Caco-2 (cell line): Measurements from ENCODE around the gene LDLRAD4. TPM values are rescaled to one million over a fixed set of nuclear protein-coding genes. Genes with fewer than 3 reads are reported as not detected.
"Not testable (repeated sequence)": the region's sequence is repeated elsewhere in the genome, so short reads cannot be mapped to it uniquely, and the experiment has no call there.

Experiments
- BruUV-seq: library from RNA; stranded (reverse); fragments of 400-500 nt; replicated peaks from 2 replicates; lab custom pipeline; 2021; lab: Mats Ljungman, UMichigan
- CTCF ChIA-PET: fragments of 300-600 bp; sonication (Branson Sonifier 250); formaldehyde crosslinking; loops from one replicate; lab custom pipeline; 2022; ENCODE audit warnings: antibody characterized with exemption; lab: Charles Lee
- POLR2A ChIA-PET: fragments of 300-600 bp; sonication (Branson Sonifier 250); formaldehyde crosslinking; loops from one replicate; lab custom pipeline; 2022; ENCODE audit warnings: antibody characterized with exemption; lab: Charles Lee
- DNase-seq, 2 experiments: peaks; one replicate each; pipeline versions ENCODE4 v3.0.0 to v3.0.0-alpha.2; 2020 to 2022
- H3K27me3 ChIP-seq: replicated peaks from 2 replicates; pipeline ENCODE4 v1.6.0; 2011; ENCODE audit warnings: low read length; ENCODE audit not compliant: control insufficient read depth, insufficient read depth
- H3K36me3 ChIP-seq: 2 replicates; pipeline ENCODE4 v1.5.1; 2011; ENCODE audit warnings: low read length; ENCODE audit not compliant: control insufficient read depth, insufficient read depth
- H3K4me1 ChIP-seq: fragments of 250-450 bp; sonication (Bioruptor Pico); 2 replicates; pipeline ENCODE4 v1.5.1; 2020; ENCODE audit warnings: mild to moderate bottlenecking
- H3K4me3 ChIP-seq: 2 replicates; pipeline ENCODE4 v1.5.1; 2011; ENCODE audit warnings: low read depth, mild to moderate bottlenecking, control low read depth, low read length
- H3K9me3 ChIP-seq: fragments of 250-450 bp; sonication (Bioruptor Pico); 2 replicates; pipeline ENCODE4 v1.5.1; 2020; ENCODE audit warnings: mild to moderate bottlenecking, moderate library complexity
- H3K27ac Mint-ChIP-seq: one replicate; pipeline ENCODE4 v1.8.0; 2022; ENCODE audit warnings: mixed read lengths; ENCODE audit not compliant: unreplicated experiment
- H3K27me3 Mint-ChIP-seq: one replicate; pipeline ENCODE4 v1.8.0; 2022; ENCODE audit warnings: mixed read lengths; ENCODE audit not compliant: insufficient read depth, unreplicated experiment
- H3K36me3 Mint-ChIP-seq: one replicate; pipeline ENCODE4 v1.8.0; 2022; ENCODE audit warnings: mild to moderate bottlenecking, mixed read lengths; ENCODE audit not compliant: insufficient read depth, unreplicated experiment
- H3K4me1 Mint-ChIP-seq: one replicate; pipeline ENCODE4 v1.8.0; 2022; ENCODE audit warnings: low read depth, mixed read lengths; ENCODE audit not compliant: unreplicated experiment
- H3K4me3 Mint-ChIP-seq: one replicate; pipeline ENCODE4 v1.8.0; 2022; ENCODE audit warnings: mild to moderate bottlenecking, moderate library complexity, mixed read lengths; ENCODE audit not compliant: unreplicated experiment
- H3K9me3 Mint-ChIP-seq: one replicate; pipeline ENCODE4 v1.8.0; 2022; ENCODE audit warnings: mixed read lengths; ENCODE audit not compliant: unreplicated experiment
- intact Hi-C: fragments of 100-400 bp; cut with micrococcal nuclease; formaldehyde crosslinking; loops from one replicate; pipeline ENCODE4 v1.10.0; 2022; ENCODE audit not compliant: unreplicated experiment
- total RNA-seq: library from RNA; stranded (reverse); gene quantifications from 2 replicates; pipeline ENCODE4 v1.2.3, GENCODE V29; 2022
- TF ChIP-seq, protein P1 (sequence below), 2 experiments: fragments of 200-600 bp in 1 of 2; IDR thresholded peaks; 1 replicate in 1 of 2; 2 replicates in 1 of 2; pipeline versions ENCODE4 v1.5.1 to v1.8.0; 2011 to 2022; ENCODE audit warnings: antibody characterized with exemption in 1 of 2, control low read depth in 1 of 2, inconsistent platforms in 1 of 2, low read depth in 1 of 2, low read length in 1 of 2, mild to moderate bottlenecking in 1 of 2, moderate library complexity in 1 of 2; ENCODE audit not compliant: insufficient read depth in 1 of 2, severe bottlenecking in 1 of 2, unreplicated experiment in 1 of 2

The LDLRAD4 gene
- total RNA-seq, 1 experiment from 2014 or later, result 1.2 TPM

DNA sequence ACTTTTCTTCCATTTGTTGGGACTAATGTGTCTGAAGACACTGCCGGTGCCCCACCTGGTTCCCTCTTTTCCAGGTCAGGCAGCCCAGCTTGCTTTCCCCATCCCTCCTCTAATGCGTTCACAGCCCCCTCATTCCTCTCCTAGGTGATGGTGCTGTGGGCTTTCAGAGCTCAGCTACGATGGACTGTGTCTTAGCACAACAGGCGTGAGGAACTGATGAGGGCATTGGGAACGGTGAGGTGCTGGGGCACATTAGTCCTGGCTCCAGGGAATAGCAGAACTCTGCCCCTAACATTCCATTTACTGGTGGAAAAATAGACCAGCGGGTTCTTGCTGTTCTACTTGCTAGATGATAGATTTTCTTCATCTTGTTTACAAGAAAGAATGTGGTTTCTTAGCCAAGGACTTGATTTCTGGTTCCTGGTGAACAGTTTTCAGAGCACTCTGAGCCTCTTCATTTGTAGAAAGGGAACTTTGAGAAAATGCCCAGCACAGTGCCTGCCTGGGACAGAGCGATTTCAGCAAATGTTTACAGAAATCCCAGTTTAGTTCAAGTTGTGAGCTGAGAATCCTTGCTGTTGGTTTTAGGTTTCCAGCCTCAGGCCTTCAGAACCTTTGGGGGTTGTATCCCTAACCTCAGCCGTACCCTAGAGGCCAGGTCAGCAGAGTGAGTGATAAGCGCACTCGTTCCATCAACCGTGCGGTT lies 42.5 kb downstream of the LDLRAD4 start:
- H3K36me3 ChIP-seq, result no peaks in the 10 kb centered on the region
- Mint-ChIP-seq H3K4me1 (peaks cover 6% of the 10 kb centered on the region), H3K9me3 (no peaks in the 10 kb centered on the region), H3K27me3 (peaks cover 22% of the 10 kb centered on the region), H3K4me3 (no peak overlapping the region), H3K27ac (no peak overlapping the region), H3K36me3 (peaks cover 6% of the 10 kb centered on the region)
- H3K4me1 ChIP-seq, result no peaks in the 10 kb centered on the region
- no peaks in the 10 kb centered on the region; the same call in 1 of the 2 replicates for H3K27me3 ChIP-seq
- ChIA-PET POLR2A (interaction anchor here (0.5 to 0.6 kb wide), 2 partner anchors 313 to 754 kb away, joined by 3 to 5 read pairs; no protein-coding TSS in a partner anchor), CTCF (no interaction called here)
- intact Hi-C loops, result no loop called here
- TF ChIP-seq, protein P1, sequence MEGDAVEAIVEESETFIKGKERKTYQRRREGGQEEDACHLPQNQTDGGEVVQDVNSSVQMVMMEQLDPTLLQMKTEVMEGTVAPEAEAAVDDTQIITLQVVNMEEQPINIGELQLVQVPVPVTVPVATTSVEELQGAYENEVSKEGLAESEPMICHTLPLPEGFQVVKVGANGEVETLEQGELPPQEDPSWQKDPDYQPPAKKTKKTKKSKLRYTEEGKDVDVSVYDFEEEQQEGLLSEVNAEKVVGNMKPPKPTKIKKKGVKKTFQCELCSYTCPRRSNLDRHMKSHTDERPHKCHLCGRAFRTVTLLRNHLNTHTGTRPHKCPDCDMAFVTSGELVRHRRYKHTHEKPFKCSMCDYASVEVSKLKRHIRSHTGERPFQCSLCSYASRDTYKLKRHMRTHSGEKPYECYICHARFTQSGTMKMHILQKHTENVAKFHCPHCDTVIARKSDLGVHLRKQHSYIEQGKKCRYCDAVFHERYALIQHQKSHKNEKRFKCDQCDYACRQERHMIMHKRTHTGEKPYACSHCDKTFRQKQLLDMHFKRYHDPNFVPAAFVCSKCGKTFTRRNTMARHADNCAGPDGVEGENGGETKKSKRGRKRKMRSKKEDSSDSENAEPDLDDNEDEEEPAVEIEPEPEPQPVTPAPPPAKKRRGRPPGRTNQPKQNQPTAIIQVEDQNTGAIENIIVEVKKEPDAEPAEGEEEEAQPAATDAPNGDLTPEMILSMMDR (IDR thresholded peaks at IDR 0.05; ENCODE audit: insufficient read depth in 1 of 2, low read depth in 1 of 2, low read length in 1 of 2, severe bottlenecking in 1 of 2, unreplicated experiment in 1 of 2), result no peak
- DNase-seq, result no peak
- no peak overlapping the region for H3K4me3 ChIP-seq
- no peaks in the 10 kb centered on the region for H3K9me3 ChIP-seq
- BruUV-seq, result no TSS peak

DNA sequence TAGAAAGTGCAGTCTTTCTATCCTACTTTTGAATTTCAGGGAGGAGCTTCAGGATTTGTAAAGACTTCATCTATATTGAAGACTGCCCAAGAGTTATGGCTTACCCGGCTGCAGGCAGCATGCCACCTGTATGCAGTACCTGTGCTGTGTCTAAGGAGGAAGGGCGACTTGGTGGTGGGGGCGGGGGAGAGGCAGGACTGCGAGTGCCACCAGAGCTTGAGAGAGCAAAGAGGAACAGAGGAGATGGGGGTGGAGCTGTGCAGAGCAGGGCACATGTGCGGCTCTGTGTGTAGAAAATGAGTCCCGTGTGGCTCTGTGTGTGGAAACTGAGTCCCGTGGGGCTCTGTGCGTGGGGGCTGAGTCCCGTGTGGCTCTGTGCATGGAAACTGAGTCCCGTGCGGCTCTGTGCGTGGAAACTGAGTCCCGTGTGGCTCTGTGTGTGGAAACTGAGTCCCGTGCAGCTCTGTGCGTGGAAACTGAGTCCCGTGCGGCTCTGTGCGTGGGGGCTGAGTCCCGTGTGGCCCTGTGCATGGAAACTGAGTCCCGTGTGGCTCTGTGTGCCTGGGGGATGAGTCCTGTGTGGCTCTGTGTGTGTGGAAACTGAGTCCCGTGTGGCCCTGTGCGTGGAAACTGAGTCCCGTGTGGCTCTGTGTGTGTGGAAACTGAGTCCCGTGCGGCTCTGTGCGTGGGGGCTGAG lies 43.2 kb downstream of the LDLRAD4 start:
- ChIA-PET CTCF (no interaction called here), POLR2A (no interaction called here)
- BruUV-seq, result no TSS peak
- peak in 1 of 2 experiments; percentile 8 for DNase-seq
- Histone ChIP-seq H3K9me3 (no peaks in the 10 kb centered on the region), H3K4me1 (no peaks in the 10 kb centered on the region), H3K4me3 (no peak overlapping the region), H3K27me3 (no peaks in the 10 kb centered on the region; the same call in 1 of the 2 replicates), H3K36me3 (no peaks in the 10 kb centered on the region)
- Mint-ChIP-seq H3K9me3 (no peaks in the 10 kb centered on the region), H3K4me1 (peaks cover 6% of the 10 kb centered on the region), H3K36me3 (peaks cover 6% of the 10 kb centered on the region), H3K27me3 (peaks cover 19% of the 10 kb centered on the region), H3K27ac (no peak overlapping the region), H3K4me3 (no peak overlapping the region)
- TF ChIP-seq, protein P1 (IDR thresholded peaks at IDR 0.05; ENCODE audit: insufficient read depth in 1 of 2, low read depth in 1 of 2, low read length in 1 of 2, severe bottlenecking in 1 of 2, unreplicated experiment in 1 of 2), result no peak
- intact Hi-C loops, result no loop called here

DNA sequence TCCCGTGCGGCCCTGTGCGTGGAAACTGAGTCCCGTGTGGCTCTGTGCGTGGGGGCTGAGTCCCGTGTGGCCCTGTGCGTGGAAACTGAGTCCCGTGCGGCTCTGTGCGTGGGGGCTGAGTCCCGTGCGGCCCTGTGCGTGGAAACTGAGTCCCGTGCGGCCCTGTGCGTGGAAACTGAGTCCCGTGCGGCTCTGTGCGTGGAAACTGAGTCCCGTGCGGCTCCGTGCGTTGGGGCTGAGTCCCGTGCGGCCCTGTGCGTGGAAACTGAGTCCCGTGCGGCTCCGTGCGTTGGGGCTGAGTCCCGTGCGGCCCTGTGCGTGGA lies 43.8 kb downstream of the LDLRAD4 start:
- intact Hi-C loops, H3K4me3 ChIP-seq, H3K27ac Mint-ChIP-seq, H3K4me1 ChIP-seq, CTCF ChIA-PET, H3K4me1 Mint-ChIP-seq, POLR2A ChIA-PET, H3K9me3 Mint-ChIP-seq, H3K36me3 Mint-ChIP-seq, H3K27me3 ChIP-seq, H3K36me3 ChIP-seq, BruUV-seq, H3K9me3 ChIP-seq, DNase-seq, H3K4me3 Mint-ChIP-seq: not testable (repeated sequence)
- H3K27me3 Mint-ChIP-seq, result peaks cover 19% of the 10 kb centered on the region
